GM18507 (cell line): ENCODE results near the gene THPO.

Experiments used
- DNase-seq: peaks from one replicate; pipeline ENCODE4 v3.0.0; 2011; ENCODE audit warnings: low read depth; ENCODE audit not compliant: insufficient read length; ENCODE audit errors: extremely low spot score
- FAIRE-seq: peaks from 2 replicates; lab custom pipeline; 2011; peaks lifted over from hg19 to GRCh38; lab: Jason Lieb, UNC

THPO gene

DNA sequence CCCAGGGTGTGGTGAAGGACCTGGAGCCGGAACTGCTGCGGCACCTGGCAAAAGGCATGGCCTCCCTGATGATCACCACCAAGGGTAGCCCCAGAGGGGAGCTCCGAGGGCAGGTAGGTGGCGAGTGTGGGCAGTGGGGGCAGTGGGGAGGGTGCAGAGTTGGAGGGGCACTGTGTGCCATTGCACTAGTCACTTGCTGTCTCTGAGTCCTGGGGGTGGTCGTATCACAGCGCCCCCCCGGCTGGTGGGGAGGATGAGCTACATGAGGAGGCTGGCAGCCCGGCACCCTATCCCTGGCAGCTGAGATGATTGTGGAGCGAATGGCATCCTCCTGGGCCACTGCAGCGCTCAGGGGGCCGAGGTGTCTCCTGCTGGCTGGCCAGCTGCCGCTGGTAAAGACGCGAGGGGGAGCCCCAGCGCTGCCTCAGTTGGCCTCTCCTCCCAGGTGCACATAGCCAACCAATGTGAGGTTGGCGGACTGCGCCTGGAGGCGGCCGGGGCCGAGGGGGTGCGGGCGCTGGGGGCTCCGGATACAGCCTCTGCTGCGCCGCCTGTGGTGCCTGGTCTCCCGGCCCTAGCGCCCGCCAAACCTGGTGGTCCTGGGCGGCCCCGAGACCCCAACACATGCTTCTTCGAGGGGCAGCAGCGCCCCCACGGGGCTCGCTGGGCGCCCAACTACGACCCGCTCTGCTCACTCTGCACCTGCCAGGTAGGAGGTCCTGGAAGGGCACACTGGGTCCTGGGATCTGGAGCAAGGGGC lies 8.2 kb upstream of the THPO start:
- DNase-seq = no peak
- no peak for FAIRE-seq

DNA sequence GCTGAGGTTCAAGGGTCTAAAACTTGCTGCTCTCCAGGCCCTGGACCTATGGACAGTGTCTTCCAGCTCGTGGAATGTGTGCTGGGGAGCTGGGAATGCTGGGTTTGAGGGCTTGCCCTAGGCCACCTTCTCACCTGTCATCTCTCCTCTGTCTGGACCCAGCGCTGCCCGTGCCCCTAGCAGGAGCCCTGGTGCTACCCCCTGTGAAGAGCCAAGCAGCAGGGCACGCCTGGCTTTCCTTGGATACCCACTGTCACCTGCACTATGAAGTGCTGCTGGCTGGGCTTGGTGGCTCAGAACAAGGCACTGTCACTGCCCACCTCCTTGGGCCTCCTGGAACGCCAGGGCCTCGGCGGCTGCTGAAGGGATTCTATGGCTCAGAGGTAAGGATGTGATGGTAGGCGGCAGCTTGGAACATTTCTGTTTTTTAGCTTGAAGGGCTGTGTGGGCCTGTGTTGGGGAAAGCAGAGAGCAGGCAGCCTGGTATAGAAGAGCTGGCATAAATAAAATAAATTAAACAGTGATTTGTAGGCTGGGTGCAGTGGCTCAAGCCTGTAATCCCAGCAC lies 6.9 kb upstream of the THPO start:
- DNase-seq (no peak), FAIRE-seq (no peak)

DNA sequence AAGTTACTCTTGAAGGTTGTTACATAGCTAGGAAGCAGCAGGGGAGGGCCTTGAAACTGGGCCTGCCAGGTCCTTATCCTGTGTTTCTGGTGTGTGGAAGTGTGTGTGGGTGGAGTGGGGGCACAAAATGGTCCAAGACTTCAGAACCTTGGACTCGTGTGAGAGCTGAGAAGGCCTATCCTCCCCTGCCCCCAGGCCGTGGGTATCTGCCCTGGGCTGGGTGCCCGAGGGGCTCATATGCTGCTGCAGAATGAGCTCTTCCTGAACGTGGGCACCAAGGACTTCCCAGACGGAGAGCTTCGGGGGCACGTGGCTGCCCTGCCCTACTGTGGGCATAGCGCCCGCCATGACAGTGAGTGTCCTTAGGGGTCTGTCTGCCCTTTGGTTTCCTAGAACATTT lies 6.3 kb upstream of the THPO start:
- FAIRE-seq (no peak), DNase-seq (no peak)

DNA sequence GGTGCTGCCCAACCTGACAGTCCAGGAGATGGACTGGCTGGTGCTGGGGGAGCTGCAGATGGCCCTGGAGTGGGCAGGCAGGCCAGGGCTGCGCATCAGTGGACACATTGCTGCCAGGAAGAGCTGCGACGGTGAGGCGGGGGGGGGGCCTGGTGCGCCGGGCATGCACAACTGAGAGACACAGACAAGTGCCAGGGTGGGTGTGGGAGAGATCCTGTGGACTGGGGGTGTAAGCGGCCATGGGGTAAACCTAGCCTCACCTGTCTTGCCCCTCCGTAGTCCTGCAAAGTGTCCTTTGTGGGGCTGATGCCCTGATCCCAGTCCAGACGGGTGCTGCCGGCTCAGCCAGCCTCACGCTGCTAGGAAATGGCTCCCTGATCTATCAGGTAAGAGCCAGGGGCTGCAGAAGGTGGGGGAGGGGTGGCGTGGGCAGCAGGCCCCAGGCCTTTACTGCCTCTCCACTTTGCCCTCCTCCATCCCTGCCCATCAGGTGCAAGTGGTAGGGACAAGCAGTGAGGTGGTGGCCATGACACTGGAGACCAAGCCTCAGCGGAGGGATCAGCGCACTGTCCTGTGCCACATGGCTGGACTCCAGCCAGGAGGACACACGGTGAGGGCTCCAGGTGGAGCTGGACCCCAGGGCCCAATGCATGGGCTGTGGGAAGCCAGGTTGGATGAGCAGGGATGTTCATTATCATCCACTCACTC lies 5.2 kb upstream of the THPO start:
- DNase-seq = no peak
- FAIRE-seq = no peak

DNA sequence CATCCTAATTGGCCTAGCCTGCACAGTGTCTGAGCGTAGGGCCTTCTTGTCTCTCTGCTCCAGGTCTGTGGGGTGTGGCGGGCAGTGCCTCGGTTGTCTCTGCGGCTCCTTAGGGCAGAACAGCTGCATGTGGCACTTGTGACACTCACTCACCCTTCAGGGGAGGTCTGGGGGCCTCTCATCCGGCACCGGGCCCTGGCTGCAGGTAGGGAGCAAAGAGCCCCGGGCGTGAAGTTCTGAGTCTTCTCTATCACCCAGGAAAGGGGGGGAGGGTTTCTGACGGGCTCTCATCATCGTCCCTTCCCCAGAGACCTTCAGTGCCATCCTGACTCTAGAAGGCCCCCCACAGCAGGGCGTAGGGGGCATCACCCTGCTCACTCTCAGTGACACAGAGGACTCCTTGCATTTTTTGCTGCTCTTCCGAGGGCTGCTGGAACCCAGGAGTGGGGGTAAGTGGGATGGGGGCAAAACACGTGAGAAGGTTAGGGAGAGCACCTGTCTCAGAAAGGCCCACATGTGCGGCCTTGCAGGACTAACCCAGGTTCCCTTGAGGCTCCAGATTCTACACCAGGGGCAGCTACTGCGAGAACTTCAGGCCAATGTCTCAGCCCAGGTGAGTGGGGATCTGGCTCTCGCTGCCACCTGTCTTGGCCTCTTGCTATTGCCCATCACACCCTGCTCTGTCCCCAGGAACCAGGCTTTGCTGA lies 4.5 kb upstream of the THPO start:
- DNase-seq (no peak), FAIRE-seq (no peak)

DNA sequence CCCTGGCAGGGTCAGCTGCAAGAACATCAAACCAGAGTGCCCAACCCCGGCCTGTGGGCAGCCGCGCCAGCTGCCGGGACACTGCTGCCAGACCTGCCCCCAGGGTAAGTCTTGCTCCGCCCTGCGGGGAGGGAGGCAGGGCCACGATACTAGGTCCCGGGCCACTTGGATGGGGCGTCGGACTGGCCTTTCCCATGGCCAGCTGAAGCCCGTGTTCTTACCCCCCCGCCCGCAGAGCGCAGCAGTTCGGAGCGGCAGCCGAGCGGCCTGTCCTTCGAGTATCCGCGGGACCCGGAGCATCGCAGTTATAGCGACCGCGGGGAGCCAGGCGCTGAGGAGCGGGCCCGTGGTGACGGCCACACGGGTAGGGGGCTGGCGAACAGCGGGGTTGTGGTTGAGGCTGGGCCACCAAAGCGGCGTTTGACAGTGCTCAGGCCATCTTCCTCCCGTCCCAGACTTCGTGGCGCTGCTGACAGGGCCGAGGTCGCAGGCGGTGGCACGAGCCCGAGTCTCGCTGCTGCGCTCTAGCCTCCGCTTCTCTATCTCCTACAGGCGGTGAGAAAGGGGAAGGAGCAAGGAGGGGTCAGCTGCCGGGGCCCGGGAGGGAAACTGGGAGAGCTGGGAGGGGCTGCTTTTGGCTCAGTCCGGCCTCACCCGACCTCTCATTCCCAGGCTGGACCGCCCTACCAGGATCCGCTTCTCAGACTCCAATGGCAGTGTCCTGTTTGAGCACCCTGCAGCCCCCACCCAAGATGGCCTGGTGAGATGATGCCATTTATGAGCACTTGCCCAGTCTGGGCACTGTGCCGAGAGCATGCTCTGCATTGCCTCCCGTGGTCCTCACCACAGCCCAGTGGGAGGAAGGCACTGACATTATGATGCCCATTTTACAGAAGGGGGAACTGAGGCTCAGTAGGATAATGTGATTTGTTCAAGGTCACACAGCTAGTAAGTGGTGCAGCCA lies 3.5 kb upstream of the THPO start:
- FAIRE-seq (no peak), DNase-seq (no peak)

DNA sequence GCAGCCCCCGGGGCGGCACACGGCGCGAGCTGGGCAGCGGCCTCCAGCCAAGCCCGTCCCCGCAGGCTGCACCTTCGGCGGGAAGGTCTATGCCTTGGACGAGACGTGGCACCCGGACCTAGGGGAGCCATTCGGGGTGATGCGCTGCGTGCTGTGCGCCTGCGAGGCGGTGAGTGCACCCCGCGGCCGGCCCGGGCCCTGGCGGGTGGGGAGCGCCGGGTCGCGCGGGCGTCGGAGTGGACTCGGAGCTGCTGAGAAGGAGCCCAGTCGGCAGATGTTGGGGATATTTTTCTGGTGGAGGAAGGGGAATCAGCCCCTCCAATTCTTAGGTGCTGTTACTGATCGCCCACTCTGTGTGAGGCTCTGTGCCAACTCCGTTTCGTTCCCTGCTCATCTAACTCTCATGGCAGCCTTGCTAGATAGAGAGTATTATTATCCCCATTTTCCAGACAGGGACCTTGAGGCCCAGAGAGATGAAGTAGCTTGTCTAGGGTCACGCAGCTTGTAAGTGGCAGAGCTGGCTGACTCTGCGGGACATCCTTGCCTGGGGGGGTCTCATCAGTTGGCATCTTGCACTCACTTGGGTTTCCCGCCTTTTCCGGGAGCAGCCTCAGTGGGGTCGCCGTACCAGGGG lies 2.7 kb upstream of the THPO start:
- DNase-seq (no peak), FAIRE-seq (no peak)

DNA sequence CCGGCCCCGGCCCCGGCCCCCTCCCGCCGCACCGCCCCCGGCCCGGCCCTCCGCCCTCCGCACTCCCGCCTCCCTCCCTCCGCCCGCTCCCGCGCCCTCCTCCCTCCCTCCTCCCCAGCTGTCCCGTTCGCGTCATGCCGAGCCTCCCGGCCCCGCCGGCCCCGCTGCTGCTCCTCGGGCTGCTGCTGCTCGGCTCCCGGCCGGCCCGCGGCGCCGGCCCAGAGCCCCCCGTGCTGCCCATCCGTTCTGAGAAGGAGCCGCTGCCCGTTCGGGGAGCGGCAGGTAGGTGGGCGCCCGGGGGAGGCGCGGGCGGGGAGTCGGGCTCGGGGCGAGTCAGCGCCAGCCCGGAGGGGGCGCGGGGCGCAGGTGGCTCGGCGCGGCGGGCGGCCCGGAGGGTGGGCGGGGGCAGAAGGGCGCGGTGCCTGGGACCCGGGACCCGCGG lies 2.2 kb upstream of the THPO start:
- FAIRE-seq = no peak
- DNase-seq = no peak

DNA sequence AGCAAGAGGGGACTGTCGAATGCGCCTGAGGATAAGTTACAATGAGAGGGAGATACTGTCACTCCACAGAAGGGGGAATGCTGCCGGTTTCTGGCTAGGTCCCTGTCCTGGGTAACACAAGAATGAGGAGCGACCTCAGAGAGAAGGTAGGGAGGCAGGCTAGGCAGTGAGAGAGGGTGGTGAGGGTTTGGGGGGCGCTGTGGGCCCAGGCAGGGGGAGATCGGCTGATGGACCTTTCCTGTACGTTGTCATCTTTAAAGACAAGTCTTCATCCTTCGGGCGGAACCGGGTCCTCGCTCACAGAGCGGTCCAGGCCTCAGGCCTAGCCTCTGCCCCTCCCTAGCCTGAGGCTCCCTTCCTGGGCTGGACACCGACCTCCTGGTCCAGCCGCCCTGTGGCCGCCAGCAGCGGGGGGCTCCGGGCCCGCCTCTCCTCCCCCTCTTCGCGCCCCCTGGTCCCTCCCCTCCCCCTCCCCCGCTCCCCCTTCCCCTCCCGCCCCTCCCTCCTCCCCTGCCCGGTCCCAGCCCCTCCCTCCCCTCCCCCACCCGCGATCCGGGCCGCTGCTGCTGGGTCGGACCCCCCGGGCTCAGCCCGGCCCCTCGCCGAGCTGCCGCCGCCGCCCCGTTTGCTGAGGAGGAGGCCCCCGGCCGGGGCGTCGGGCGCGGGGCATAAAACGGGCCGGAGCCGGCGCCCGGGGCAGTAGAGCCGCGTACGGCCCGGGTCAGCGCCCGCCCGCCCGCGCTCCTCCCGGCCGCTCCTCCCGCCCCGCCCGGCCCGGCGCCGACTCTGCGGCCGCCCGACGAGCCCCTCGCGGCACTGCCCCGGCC lies 1.6 kb upstream of the THPO start, which contains the start of gene CHRD:
TSS of gene CHRD (plus strand) at position 697 of the 827 bp plus-strand sequence. CDS start 265 bp downstream, outside the sequence.
- DNase-seq (no peak), FAIRE-seq (no peak)

DNA sequence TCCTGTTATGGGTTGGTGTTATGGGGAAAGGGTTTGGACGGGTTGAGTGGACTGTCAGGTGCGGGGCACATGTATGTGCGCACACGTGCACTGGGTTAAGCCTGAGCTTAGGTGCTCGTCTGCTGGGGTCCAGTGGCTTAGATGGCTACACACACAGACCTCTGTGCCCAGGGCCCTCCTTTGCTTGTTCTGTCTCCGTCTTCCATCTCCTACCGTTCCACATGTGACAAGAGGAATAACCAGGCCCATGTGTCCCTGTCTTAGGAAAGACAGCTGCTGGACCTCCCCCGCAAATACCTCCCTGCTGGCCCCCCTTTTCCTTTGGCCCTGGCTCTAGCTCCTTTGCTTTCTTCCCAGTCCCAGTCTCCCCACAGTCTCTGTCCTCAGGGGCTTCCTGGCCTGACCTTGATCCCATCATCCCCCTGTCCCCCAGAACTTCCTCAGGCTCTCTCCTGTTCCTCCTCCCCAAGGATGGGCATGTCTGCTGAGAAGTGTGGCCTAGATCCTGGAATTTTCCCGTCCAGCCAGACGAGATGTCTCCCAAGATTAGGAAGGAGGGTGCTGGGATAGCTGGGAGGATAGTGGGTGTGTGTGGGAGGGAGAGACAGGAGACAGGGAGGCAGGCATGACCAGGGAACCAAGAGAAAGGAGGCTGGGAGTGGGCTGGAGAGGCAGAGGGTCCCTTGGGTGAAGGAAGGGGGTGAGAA lies 797 bp upstream of the THPO start:
- DNase-seq (no peak), FAIRE-seq (no peak)

DNA sequence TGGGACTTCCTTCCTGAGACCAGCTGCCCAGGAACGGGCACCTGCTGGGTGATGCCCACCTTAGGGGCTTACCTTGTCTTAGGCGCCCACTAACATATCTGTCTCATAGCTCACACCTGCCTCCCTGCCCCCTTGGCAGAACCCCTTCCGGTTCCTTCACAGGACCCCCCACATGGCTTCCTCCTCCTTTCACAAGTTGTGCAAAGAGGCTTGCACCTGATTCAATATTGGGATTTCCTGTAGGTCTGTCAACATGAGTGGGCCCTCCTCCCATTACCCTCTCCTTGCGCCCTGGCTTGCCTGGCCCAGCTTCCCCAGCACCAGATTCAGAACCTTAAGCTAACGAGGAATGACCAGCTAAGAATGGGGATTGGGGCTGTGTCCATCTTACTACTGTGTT lies 633 bp downstream of the THPO start:
- no peak for DNase-seq

DNA sequence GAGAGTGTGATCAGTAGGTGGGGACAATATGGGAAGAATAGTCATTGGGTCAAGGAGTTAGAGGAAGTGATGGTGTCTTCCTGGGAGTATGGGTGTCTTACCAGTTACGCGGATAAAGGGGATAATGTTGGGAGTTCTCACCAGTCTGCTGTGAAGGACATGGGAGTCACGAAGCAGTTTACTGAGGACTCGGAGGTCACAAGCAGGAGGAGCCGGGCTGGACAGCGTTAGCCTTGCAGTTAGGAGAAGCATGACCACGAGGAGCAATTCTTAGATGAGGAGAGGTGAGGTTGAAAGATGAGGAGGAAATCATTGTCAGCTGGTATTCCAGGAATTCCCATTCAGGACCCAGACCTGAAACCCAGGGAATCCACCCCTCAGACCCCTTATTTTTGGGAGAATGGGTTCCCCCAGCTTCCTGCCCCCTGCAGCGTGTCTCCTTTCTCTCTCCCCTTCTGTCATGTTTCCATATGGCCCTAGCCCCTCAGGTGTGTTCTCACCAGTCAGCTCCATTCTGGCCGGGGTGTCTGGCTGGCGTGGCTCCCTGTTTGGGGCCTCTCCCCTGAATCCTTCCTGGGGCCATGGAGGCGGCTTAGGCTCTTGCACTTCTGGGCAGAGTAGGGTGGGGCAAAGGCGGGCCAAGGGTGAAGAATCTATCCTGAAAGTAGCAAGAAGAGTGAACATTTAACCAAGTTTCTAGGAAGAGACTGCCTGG lies 2.1 kb downstream of the THPO start:
- DNase-seq = no peak
- no peak for FAIRE-seq

More for the DNA sequence above, 633 bp downstream of the THPO start:
- no peak for FAIRE-seq

DNA sequence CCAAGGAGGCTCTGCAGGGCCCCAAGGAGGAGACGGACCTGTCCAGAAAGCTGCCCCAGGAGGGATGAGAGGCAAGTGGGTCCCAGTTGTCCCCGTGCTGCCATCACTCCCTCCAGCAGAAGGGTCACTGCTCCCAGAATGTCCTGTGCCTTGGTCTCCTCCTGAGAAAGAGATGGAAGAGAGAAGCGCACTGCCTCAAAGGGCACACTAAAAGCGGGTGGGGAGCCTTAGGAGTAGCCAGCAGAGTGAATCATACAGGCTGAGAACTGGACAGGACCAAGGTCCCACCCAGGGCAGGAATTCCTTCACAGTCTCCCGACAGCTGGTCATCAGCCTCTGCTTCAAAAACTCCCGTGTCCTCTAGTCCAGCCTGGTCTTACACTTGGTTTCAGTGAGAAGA lies 4.6 kb downstream of the THPO start:
- FAIRE-seq (no peak), DNase-seq (no peak)

DNA sequence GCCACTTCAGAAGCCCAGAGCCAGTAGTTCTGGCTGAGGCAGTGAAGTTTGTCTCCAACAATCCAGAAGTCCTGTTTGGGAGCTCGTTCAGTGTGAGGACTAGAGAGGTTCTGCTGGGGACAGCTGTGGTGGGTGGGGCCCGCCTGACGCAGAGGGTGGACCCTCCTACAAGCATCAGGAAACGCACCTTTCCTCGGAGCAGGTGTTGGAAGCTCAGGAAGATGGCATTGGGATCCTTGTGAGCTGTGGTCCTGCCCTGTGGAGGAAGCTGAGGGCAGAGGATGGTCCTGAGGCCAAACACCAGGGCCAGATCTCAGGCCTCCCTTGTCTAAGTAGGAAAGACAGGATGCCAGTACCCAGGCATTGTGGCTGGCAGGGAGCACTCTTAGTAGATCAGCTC lies 5.1 kb downstream of the THPO start:
- DNase-seq (no peak), FAIRE-seq (no peak)

DNA sequence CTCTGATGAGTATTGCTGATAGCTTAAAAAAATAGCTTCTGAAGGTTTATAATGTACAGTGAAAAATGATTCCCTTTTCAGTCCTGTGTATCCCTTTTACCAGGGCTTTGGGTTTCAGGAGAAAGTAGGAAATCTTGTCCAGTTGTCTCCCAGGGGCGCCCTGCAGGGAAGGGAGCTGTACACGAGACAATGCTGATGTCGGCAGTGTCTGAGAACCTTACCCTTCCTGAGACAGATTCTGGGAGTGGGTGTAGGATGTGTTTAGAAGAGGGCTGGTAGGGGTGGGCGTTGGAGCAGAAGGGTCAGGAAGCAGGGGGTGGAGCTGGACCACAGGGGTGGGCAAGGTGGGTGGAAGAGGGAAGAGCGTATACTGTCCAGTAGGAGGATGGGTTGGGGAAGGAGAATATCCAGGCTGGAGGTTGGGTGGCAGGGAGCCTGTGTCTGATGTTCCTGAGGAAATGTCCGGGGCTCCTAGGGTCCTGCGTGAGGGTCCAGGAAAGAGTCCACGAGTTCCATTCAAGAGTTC lies 5.6 kb downstream of the THPO start:
- FAIRE-seq (no peak), DNase-seq (no peak)

DNA sequence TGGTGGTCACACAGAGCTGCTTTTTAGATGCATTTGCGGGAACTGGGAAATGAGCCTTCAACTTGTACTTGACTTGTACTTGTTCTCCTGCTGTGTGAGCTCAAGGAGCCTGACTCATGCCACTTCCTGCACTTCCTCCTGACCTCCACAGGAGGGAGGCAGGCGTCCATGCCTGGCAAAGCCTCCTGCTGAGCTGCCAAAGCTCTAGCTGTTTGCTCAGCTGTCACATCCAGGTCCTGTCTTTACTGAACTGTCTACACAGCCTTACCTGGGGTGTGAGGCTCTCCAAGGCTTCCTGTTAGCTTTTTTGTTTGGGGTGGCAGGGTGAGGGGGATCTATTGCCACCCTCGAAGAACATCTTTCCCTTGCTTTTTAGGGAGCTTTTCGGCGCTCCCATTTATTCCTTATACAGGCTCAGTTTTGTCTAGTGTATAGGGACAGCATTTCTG lies 6.4 kb downstream of the THPO start:
- DNase-seq (peak; percentile 59), FAIRE-seq (peak; percentile 62)
